ENCODE data around the gene POR.

DNA sequence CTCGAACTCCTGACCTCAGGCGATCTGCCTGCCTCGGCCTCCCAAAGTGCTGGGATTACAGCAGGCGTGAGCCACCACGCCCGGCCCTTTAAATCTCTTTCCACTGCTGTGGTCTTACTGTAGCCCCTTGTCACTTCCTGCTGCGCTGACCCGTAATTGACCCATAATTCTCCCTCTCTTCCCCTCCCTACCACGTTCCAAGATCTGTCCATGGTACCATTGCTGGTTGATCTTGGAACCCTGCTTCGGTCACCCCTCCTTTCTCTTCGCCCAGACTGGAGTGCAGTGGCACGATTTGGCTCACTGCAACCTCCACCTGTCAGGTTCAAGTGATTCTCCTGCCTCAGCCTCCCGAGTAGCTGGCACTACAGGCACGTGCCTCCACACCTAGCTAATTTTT is 6.5 kb downstream of the POR start:
- TF ChIP-seq NFYB (CRISPR knock-in tag; conservative IDR thresholded peaks at IDR 0.05; ENCODE audit: low read depth) (no peak), CTCF (IDR thresholded peaks at IDR 0.05) (no peak)
- TF ChIP-seq, protein P1, sequence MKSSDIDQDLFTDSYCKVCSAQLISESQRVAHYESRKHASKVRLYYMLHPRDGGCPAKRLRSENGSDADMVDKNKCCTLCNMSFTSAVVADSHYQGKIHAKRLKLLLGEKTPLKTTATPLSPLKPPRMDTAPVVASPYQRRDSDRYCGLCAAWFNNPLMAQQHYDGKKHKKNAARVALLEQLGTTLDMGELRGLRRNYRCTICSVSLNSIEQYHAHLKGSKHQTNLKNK (CRISPR knock-in tag; IDR thresholded peaks at IDR 0.05): no peak

Data from WTC11 (cell line).